ENCODE data around the gene GSDMA.

The GSDMA gene

GRCh38 chr17:39981207-39981741 is 18.5 kb downstream of the GSDMA start:
- TF ChIP-seq GATA3 (IDR thresholded peaks at IDR 0.05; ENCODE audit: low read depth, low read length): no peak
- TF ChIP-seq GATA2 (IDR thresholded peaks at IDR 0.05; ENCODE audit: low read depth, low read length): no peak

- TF ChIP-seq GATA2 (IDR thresholded peaks at IDR 0.05; ENCODE audit: low read depth, low read length) (no peak), GATA3 (IDR thresholded peaks at IDR 0.05; ENCODE audit: low read depth, low read length) (no peak)
These were observed 19.1 kb downstream of the GSDMA start for GRCh38 chr17:39981766-39982375.

GRCh38 chr17:39988206-39988810 is 25.5 kb downstream of the GSDMA start:
- no peak for TF ChIP-seq GATA3 (IDR thresholded peaks at IDR 0.05; ENCODE audit: low read depth, low read length)
- TF ChIP-seq GATA2 (IDR thresholded peaks at IDR 0.05; ENCODE audit: low read depth, low read length): no peak

- TF ChIP-seq GATA3 (IDR thresholded peaks at IDR 0.05; ENCODE audit: low read depth, low read length): no peak
These were observed 31.6 kb downstream of the GSDMA start for GRCh38 chr17:39994448-39994847.

- TF ChIP-seq GATA2 (IDR thresholded peaks at IDR 0.05; ENCODE audit: low read depth, low read length) (no peak), GATA3 (IDR thresholded peaks at IDR 0.05; ENCODE audit: low read depth, low read length) (no peak)
These were observed 32.6 kb downstream of the GSDMA start for GRCh38 chr17:39995438-39995837.

- TF ChIP-seq GATA3 (IDR thresholded peaks at IDR 0.05; ENCODE audit: low read depth, low read length) (no peak), GATA2 (IDR thresholded peaks at IDR 0.05; ENCODE audit: low read depth, low read length) (no peak)
These were observed 33.4 kb downstream of the GSDMA start for GRCh38 chr17:39996162-39996561.

GRCh38 chr17:39996800-39997199 is 34.0 kb downstream of the GSDMA start:
- no peak for TF ChIP-seq GATA3 (IDR thresholded peaks at IDR 0.05; ENCODE audit: low read depth, low read length)
- no peak for TF ChIP-seq GATA2 (IDR thresholded peaks at IDR 0.05; ENCODE audit: low read depth, low read length)

GRCh38 chr17:39997543-39997942 is 34.7 kb downstream of the GSDMA start:
- TF ChIP-seq GATA3 (IDR thresholded peaks at IDR 0.05; ENCODE audit: low read depth, low read length) (no peak), GATA2 (IDR thresholded peaks at IDR 0.05; ENCODE audit: low read depth, low read length) (no peak)

GRCh38 chr17:39999067-39999466 is 36.3 kb downstream of the GSDMA start:
- TF ChIP-seq GATA3 (IDR thresholded peaks at IDR 0.05; ENCODE audit: low read depth, low read length): no peak
- no peak for TF ChIP-seq GATA2 (IDR thresholded peaks at IDR 0.05; ENCODE audit: low read depth, low read length)

- TF ChIP-seq GATA2 (IDR thresholded peaks at IDR 0.05; ENCODE audit: low read depth, low read length) (no peak), GATA3 (IDR thresholded peaks at IDR 0.05; ENCODE audit: low read depth, low read length) (no peak)
These were observed 37.4 kb downstream of the GSDMA start for GRCh38 chr17:40000161-40000560.

- TF ChIP-seq GATA2 (IDR thresholded peaks at IDR 0.05; ENCODE audit: low read depth, low read length) (no peak), GATA3 (IDR thresholded peaks at IDR 0.05; ENCODE audit: low read depth, low read length) (no peak)
These were observed 41.3 kb downstream of the GSDMA start for GRCh38 chr17:40004072-40004471.

GRCh38 chr17:40004712-40005111 is 41.9 kb downstream of the GSDMA start:
- TF ChIP-seq GATA2 (IDR thresholded peaks at IDR 0.05; ENCODE audit: low read depth, low read length) (no peak), GATA3 (IDR thresholded peaks at IDR 0.05; ENCODE audit: low read depth, low read length) (no peak)

GRCh38 chr17:40005520-40005919 is 42.7 kb downstream of the GSDMA start:
- TF ChIP-seq GATA3 (IDR thresholded peaks at IDR 0.05; ENCODE audit: low read depth, low read length) (no peak), GATA2 (IDR thresholded peaks at IDR 0.05; ENCODE audit: low read depth, low read length) (no peak)

- no peak for TF ChIP-seq GATA3 (IDR thresholded peaks at IDR 0.05; ENCODE audit: low read depth, low read length)
- no peak for TF ChIP-seq GATA2 (IDR thresholded peaks at IDR 0.05; ENCODE audit: low read depth, low read length)
These were observed 51.7 kb downstream of the GSDMA start for GRCh38 chr17:40014375-40014980.
